Measurements from ENCODE around the gene KIAA0930.
"Not testable (repeated sequence)": the region's sequence is repeated elsewhere in the genome, so short reads cannot be mapped to it uniquely, and the experiment has no call there.

The KIAA0930 gene

GRCh38 chr22:45262931-45263462 lies 22.3 kb upstream of the KIAA0930 start:
- DNase-seq, result no peak

- no peak for DNase-seq
These were observed 21.7 kb upstream of the KIAA0930 start for GRCh38 chr22:45262195-45262930.

DNA sequence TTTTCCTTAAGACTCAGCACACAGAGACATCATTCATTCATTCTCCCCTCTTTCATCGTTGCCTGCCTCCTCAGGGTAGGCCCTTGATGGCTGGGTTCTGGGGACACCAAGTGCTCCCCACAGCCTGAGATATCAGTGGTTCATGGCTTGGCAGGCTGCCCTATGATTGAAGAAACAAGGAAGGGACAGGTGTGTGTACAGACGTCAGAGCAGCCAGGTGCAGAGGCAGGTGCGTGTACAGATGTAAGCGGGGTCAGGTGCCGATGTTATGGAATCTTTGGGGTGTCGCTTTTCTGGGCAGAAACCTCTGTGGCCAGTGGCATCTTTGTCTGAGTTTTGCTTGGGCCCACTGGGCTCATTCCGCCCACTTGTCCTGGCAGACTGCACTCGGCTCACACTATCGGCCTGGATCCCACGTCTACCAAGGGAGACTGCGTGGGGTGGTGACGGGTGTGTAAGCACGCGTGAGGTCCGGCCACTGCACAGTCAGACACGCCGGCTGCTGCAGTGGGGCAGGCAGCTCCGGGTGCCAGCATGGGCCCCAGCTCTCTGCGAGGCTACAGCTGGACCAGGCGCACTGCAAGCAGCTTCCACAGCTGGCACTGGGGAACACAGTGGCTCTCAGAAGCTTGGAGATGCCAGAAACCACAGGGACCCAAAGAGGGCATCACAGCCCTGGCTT lies 20.9 kb upstream of the KIAA0930 start:
- no peak for DNase-seq

GRCh38 chr22:45260395-45260759 lies 19.7 kb upstream of the KIAA0930 start:
- not testable (repeated sequence) for DNase-seq

DNA sequence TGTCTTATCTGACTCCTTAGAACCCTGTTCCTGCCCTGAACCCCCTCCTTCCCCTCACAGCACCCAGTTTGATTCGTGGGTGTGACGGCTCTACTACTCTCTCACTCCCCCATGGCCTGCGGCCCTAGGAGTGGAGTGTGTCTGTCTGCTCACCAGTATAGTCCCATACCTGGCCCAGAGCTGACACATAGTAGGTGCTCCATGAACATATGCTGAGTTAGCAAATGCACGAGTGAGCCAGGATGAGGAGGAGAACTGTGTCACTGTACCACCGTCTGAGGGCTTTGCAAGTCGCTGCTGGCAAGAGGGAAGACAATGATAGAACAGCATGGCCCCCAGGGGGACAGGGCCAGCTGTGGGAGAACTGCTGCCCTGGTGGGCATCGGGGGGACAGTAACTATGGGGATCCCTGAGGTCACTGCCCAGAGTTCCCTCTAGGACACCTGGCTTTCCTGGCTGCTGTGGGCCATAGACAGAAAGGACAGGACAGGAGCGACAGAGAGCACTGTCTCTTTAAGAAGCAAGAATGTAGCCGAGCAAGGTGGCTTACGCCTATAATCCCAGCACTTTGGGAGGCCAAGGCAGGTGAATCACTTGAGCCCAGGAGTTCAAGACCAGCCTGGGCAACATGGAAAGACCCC lies 19.2 kb upstream of the KIAA0930 start:
- DNase-seq, result no peak

DNA sequence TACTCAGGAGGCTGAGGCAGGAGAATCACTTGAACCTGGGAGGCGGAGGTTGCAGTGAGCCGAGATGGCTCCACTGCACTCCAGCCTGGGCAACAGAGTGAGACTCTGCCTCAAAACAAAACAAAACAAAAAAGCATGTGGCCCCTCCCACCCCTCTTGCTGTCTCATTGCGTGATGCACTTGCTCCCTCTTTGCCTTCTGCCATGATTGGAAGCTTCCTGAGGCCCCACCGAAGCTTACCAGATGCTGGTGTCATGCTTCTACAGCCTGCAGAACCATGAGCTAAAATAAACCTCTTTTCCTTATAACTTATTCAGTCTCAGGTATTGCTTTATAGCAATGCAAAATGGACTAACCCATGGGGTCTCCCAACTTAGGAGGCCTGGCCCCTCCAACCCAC lies 17.2 kb upstream of the KIAA0930 start:
- not testable (repeated sequence) for DNase-seq

- DNase-seq, result no peak
These were observed 14.1 kb upstream of the KIAA0930 start for GRCh38 chr22:45254789-45255278.

- no peak for DNase-seq
These were observed 13.7 kb upstream of the KIAA0930 start for GRCh38 chr22:45254388-45254787.

DNA sequence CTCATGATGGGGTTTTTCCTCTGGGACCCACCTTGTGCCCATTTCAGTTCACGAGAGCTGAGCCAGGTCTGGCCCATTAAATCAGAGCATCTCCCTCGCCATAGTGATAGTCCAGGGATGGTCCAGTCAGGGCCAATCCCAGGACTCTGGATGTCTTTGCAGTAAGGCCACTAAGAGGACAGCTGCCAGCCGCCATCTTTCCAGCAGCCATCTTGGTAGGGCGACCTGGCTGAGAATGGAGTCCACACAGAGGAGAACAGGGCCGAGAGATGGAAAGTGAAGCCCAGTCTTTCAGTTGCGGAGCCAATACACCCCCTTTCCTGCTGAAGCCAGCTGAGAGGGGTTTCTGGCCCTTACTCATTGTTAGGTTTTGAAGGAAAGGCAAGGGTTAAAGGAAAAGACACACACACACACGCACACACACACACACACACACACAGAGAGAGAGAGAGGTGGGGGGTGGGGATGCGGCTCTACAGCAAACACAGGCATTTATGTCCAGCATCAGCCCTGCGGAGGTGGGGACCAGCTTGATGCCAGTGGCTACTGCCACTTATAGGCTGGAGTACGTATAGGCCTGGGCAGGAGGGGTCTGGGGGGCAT lies 12.4 kb upstream of the KIAA0930 start:
- no peak for DNase-seq

- no peak for DNase-seq
These were observed 11.1 kb upstream of the KIAA0930 start for GRCh38 chr22:45251825-45252224.

GRCh38 chr22:45248832-45249561 lies 8.3 kb upstream of the KIAA0930 start:
- DNase-seq, result no peak

GRCh38 chr22:45246060-45246985 lies 5.6 kb upstream of the KIAA0930 start:
- DNase-seq, result no peak

DNA sequence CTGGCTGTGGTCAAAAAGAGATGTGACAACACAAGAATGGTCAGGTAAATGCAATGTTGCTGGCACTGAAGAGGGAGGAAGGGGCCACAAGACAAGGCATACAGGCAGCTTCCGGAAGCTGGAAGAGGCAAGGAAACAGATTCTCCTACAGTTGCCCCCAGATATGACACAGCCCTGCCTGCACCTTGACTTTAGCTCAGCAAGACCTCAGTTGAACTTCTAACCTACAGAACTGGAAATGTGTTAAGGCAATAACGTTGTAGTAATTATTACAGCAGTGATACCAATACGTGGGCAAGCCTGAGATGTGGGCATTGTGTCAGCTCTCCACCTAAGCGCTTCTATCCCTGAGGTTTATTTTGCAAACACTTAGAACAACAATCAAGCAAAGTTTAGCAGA lies 4.2 kb upstream of the KIAA0930 start:
- no peak for DNase-seq

DNA sequence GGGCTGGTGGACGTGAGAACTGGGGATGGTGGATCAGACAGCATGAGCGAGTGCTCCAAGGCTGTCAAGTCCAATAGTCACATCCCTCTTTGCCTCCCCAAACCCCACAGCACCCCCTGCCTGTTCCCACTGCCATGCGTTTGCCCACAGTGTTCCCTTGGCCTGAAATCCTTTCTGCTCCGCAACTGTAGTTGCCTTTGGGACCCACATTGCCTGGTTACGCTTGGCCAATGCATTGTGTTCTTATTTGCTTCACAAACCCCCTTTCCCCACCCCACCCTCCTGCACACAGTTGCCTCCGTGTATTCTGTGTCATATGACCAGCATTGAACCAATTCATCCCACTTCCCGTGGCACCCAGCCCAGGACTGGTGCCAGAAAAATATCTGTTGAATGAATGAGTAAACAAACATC lies 2.1 kb upstream of the KIAA0930 start:
- no peak for DNase-seq

GRCh38 chr22:45240104-45240809 lies 437 bp downstream of the KIAA0930 start:
- no peak for DNase-seq

DNA sequence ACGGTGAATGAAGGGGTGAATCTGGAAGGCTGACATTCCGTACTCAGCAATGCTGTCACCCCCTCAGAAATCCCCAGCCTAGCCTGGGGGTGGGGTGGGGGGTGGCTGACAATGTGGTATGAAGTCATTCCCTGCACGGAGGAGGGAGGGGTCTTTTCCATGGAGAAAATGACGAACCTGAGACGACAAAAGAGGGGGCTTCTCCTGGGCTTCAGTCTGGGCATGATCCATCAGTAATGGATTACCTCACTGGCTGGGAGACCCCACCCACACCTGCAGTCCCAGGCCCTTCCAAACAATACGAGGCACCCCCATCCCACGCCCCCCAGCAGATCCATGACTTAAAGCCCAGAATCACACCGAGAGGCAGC lies 1.0 kb downstream of the KIAA0930 start:
- DNase-seq, result no peak

- no peak for DNase-seq
These were observed 1.6 kb downstream of the KIAA0930 start for GRCh38 chr22:45238957-45239680.

DNA sequence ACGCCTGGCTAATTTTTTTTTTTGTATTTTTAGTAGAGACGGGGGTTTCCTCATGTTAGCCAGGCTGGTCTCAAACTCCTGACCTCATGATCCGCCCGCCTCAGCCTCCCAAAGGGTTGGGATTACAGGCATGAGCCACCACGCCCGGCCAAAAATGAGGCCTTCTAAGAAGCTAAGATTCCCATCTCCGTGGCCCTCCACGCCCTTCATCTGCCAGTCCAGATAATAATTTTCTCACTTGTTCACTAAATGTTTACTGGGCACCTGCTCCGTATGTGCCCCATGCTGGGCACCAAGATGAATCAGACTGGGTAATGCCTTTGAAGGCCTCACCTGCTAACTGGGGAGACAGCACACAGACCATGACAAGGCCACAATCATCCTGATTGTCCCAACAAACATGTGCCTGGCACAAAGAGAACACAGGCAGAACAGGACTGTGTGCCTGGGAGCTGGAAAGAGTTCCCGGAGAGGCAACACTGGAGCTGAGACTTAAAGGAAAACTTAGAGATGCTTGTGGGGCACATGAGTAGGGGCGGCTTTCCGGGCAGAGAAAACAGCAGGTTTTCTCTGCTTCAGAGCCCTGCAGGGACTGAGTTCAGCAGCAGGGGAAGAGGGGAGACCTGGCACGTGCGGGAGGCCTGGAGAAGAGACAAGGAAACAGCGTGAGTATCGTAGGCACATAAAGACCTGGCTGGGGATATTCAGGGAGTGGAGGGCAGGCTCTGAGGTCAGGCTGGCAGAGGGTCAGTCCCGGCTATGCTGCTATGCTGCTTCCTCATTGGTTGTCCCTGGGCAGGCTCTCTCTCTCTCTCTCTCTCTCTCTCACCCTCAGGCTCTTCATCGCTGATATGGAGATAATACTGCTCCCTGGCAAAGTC lies 2.4 kb downstream of the KIAA0930 start:
- no peak for DNase-seq

All from activated T-cell treated with anti-CD3 and anti-CD28 coated beads, Interleukin-2, amount 50 U/mL, for 1 hour (primary cell).